GM13977 (cell line): Measurements from ENCODE around the gene M1AP.

Experiments
- DNase-seq: peaks from one replicate; pipeline ENCODE4 v3.0.0; 2012; ENCODE audit warnings: low spot score
- in situ Hi-C: fragments of 300-500 bp; cut with MboI; formaldehyde crosslinking; loops from one replicate; pipeline ENCODE4 v1.12.0; 2022; ENCODE audit warnings: low sequenced_read_pairs, low pct_unique_long_range_greater_than_20kb, mixed read lengths, inconsistent platforms; ENCODE audit not compliant: unreplicated experiment
- TF ChIP-seq, protein P1 (sequence below): IDR thresholded peaks from 2 replicates; pipeline ENCODE4 v1.5.1; 2012; ENCODE audit warnings: mild to moderate bottlenecking, control low read depth; ENCODE audit not compliant: insufficient read depth; ENCODE audit errors: extremely low read depth, missing control alignments

Gene M1AP

DNA sequence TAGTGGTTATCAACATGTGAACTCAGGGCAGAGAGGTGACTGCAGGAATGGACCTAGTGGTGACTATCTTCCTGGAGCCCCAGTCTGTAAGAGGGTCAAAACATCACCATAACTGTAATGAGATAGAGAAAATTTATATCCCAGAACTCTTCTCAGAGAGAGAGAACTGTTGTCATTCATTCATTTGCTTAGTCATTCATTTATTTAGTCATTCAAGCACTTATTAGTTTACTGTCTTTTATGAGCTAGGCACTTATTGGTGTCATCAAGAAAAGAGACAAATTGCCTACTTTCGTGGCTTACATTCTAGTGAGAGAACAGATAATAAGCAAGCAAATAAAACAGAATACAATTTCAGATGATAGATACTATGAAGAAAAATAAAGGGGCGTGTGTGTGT lies 59.5 kb downstream of the M1AP start:
- TF ChIP-seq, protein P1, sequence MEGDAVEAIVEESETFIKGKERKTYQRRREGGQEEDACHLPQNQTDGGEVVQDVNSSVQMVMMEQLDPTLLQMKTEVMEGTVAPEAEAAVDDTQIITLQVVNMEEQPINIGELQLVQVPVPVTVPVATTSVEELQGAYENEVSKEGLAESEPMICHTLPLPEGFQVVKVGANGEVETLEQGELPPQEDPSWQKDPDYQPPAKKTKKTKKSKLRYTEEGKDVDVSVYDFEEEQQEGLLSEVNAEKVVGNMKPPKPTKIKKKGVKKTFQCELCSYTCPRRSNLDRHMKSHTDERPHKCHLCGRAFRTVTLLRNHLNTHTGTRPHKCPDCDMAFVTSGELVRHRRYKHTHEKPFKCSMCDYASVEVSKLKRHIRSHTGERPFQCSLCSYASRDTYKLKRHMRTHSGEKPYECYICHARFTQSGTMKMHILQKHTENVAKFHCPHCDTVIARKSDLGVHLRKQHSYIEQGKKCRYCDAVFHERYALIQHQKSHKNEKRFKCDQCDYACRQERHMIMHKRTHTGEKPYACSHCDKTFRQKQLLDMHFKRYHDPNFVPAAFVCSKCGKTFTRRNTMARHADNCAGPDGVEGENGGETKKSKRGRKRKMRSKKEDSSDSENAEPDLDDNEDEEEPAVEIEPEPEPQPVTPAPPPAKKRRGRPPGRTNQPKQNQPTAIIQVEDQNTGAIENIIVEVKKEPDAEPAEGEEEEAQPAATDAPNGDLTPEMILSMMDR, result no peak
- in situ Hi-C loops, result loop anchor here (25.0 kb wide), 1 partner anchor 101 kb away; the partner anchor contains the start of genes CCDC142, LBX2 and TTC31
- no peak for DNase-seq

DNA sequence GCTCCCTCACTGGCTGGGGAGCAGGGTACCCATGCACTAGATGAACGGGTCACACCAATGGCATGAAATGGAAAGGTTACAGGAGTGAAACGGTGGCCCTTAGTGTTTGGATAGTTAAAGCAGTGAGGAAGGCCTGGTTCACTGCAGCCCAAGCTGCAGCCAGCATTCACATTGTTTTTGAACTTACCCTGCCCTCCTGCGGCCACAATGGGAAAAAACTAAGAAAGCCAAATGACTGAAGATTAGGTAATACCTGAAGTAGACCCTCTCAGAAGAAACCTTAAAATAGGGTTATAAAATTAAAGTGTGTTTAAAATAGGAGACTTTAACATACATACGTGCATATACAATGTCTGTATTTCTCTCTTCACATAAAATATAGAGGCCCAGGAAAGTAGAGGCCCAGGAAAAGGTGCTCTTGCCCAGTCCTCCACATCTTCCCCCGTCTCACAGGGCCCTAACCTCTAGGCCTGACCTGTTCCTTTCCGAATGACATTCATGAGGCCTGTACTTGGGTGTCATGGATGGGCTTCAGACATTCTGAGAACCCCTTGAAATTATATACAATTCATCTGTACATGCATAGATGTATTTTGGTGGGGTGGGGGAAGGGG lies 60.4 kb downstream of the M1AP start:
- in situ Hi-C loops, result loop anchor here (25.0 kb wide), 1 partner anchor 100 kb away; the partner anchor contains the start of genes CCDC142, LBX2 and TTC31
- TF ChIP-seq, protein P1, result peak; percentile 80
- DNase-seq, result peak; percentile 72

DNA sequence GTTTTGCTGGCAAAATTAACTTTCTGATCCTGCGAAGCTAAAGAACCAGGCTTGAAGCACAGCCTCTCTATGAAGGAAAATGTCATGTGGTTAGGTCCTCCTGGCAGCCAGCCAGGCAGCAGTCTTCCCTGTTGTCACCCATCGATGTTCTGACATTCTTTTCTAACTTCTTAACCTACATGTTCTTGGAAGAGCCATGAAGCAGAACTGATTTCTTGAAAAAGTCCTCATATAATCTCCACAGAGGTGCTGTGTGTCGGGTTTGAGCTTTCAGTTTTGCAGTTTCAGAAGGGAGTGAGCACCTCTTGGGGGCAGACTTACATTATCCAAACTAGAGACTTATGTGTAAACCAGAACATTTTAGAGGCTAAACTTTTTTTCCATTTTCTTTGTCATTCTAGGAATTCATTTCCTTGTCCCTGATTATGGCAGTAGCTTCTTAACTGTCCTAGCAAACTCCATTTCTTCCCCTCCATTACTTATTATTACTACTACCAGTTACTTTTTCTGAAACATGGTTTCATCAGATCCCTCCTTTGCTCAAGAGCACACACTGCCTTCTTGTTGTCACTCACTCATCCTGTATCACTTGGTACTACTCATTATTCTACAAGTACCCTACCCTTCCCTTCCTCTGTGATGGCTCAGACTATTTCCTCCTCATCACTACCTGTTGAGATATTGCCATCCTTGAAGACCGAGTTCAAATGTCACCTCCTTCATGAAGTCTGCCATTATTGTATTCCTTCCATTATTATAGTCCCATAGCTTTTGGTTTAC lies 62.5 kb downstream of the M1AP start:
- in situ Hi-C loops, result loop anchor here (25.0 kb wide), 1 partner anchor 98 kb away; the partner anchor contains the start of genes CCDC142, LBX2 and TTC31
- DNase-seq, result peak; percentile 35
- TF ChIP-seq, protein P1, result peak; percentile 30

DNA sequence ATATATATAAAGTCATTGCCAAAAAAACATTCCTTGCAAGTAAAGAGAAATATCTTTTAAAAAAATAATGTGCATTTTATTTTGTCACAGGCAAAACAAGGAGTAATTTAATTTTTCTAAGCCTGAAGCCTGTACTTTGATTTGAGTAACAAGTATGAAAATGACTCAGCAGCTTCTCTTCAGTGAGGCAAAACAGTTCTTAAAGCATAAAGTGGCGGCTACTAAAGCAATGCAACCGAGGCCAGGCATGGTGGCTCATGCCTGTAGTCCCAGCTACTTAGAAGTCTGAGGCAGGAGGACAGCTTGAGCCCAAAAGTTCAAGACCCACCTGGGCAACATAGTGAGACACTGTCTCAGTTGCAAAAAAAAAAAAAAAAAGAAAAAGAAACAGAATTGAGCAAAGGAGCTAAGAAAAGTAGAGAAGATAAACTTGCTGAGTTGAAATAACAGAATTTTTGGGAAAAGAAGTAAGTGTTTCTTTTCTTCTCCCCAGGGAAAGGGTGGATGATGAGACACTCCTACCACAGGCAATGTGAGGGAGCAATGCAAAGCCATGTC lies 64.0 kb downstream of the M1AP start:
- in situ Hi-C loops, result loop anchor here (25.0 kb wide), 1 partner anchor 97 kb away; the partner anchor contains the start of genes CCDC142, LBX2 and TTC31

DNA sequence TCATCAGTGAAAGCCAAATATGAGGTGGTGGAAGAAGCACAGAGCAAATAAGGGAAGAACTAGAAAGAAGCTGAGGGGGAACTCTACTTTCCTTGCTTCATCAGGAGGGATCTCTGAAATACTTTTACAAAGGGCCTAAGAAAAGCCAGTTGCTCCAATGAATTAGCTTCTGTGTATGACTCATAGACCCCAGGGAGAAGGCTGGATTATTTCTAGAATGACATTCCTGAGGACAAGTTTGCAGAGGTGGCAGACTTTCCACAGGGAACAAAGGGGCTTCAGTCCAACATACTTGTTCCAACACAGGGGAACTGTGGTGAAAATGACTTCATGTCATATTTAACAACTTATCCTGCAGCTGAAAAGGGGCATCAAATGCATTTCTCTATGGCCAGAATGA lies 64.6 kb downstream of the M1AP start:
- in situ Hi-C loops, result loop anchor here (25.0 kb wide), 1 partner anchor 96 kb away; the partner anchor contains the start of genes CCDC142, LBX2 and TTC31
- DNase-seq, result no peak

More for the DNA sequence above, 64.0 kb downstream of the M1AP start:
- TF ChIP-seq, protein P1, result no peak
- DNase-seq, result peak; percentile 42

DNA sequence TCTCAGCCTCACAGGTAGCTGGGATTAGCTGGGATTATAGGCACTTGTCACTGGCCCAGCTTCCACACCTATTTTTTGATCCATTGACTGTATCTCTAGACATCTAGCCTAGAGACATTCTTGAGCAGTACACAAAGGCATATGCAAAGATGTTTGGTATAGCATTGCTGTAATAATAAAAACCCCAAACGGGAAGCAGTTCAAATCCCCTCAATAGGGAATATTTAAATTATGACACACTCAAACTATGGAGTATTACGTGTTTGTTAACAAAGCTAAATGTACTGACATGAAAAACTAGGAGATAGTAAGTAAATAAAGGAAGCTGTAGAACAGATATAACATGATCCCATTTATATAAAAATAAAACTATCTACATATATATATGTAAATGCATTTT lies 65.9 kb downstream of the M1AP start:
- TF ChIP-seq, protein P1, result no peak
- in situ Hi-C loops, result loop anchor here (25.0 kb wide), 1 partner anchor 95 kb away; the partner anchor contains the start of genes CCDC142, LBX2 and TTC31
- no peak for DNase-seq

More for the DNA sequence above, 64.6 kb downstream of the M1AP start:
- TF ChIP-seq, protein P1, result no peak
